ENCODE measurements around the gene KIRREL3. TPM values are rescaled to one million over a fixed set of nuclear protein-coding genes. Genes with fewer than 3 reads are reported as not detected.

Gene KIRREL3
- total and polyA plus RNA-seq, 4 donors = 0.02 to 0.71 (median 0.15) TPM; not detected in 1

DNA sequence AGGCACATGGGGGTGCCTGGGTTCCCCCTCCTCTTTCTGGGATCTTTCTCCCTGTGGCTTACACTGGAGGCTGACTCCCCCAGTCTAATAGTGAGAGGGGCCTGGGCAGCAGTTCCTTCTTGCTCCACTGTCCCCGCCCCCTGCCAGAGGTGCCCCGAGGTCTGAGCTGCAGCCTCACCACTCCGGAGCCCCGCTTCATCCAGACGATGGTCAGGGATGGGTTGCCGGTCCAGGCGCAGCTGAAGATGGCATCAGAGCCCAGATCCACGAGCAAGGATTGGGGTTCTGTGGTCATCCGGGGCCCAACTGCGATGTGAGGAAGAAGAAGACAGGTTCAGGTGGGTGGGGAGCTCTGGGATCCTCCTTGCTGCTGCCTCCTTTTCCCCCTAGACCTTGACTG lies 554.0 kb downstream of the KIRREL3 start:
- H3K36me3 ChIP-seq (ENCODE audit: control insufficient read depth in 4 of 4, insufficient read depth in 4 of 4, low read length in 4 of 4) = no peaks in the 10 kb centered on the region
- WGBS, 2 donors = 83 to 95% methylated on average over 10 of the region's 10 CpGs
- peaks cover 0 to 5% (median 2%) of the 10 kb centered on the region in 3 donors for H3K27me3 ChIP-seq (ENCODE audit: control insufficient read depth in 3 of 3, insufficient read depth in 3 of 3, low read length in 2 of 3)
- ATAC-seq (ENCODE audit: insufficient read depth, low FRiP score) (no peak), DNase-seq (no peak)
- no peak overlapping the region for H3K27ac ChIP-seq (ENCODE audit: low read depth in 1 of 2, low read length in 1 of 2)
- peaks cover 0 to 8% (median under 1%) of the 10 kb centered on the region in 5 donors for H3K4me1 ChIP-seq (ENCODE audit: control insufficient read depth in 5 of 5, insufficient read depth in 5 of 5, low read length in 5 of 5)
- H3K4me3 ChIP-seq = no peak overlapping the region
- TF ChIP-seq CTCF (IDR thresholded peaks at IDR 0.05; ENCODE audit: control extremely low read depth, extremely low read depth) = no peak
- H3K9ac ChIP-seq (ENCODE audit: insufficient read depth in 1 of 2, low read length in 2 of 2) = no peak overlapping the region
- H3K9me3 ChIP-seq (ENCODE audit: control insufficient read depth in 4 of 4, insufficient read depth in 3 of 4, low read length in 3 of 4) = peaks cover 0 to 2% (median 0%) of the 10 kb centered on the region in 4 donors

DNA sequence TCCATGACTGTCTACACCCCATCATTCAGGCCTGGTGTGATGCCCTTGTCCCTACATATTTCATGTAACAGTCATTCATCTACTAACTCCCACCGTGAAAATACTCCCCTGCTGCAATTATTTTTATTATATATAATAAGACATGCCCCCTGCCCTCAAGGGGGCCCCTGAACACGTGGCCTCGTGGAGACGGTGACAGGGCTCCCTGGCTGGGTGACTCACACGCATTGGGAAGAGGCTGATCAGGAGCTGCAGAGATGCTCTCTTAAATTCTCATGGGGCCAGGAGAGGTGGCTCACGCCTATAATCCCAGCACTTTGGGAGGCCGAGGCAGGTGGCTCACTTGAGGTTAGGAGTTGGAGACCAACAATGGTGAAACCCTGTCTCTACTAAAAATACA lies 556.5 kb downstream of the KIRREL3 start:
- H3K9me3 ChIP-seq (ENCODE audit: control insufficient read depth in 4 of 4, insufficient read depth in 3 of 4, low read length in 3 of 4) = no peaks in the 10 kb centered on the region
- H3K27me3 ChIP-seq (ENCODE audit: control insufficient read depth in 3 of 3, insufficient read depth in 3 of 3, low read length in 2 of 3) = peaks cover 0 to 2% (median 0%) of the 10 kb centered on the region in 3 donors
- H3K27ac ChIP-seq (ENCODE audit: low read depth in 1 of 2, low read length in 1 of 2) = no peak overlapping the region
- TF ChIP-seq CTCF (IDR thresholded peaks at IDR 0.05; ENCODE audit: control extremely low read depth, extremely low read depth) = no peak
- H3K4me3 ChIP-seq = no peak overlapping the region
- DNase-seq (no peak), ATAC-seq (ENCODE audit: insufficient read depth, low FRiP score) (no peak)
- 79 to 87% methylated on average over 7 of the region's 7 CpGs for WGBS, 2 donors
- no peak overlapping the region for H3K9ac ChIP-seq (ENCODE audit: insufficient read depth in 1 of 2, low read length in 2 of 2)
- H3K4me1 ChIP-seq (ENCODE audit: control insufficient read depth in 5 of 5, insufficient read depth in 5 of 5, low read length in 5 of 5) = peaks cover 0 to 5% (median 2%) of the 10 kb centered on the region in 5 donors
- no peaks in the 10 kb centered on the region for H3K36me3 ChIP-seq (ENCODE audit: control insufficient read depth in 4 of 4, insufficient read depth in 4 of 4, low read length in 4 of 4)

DNA sequence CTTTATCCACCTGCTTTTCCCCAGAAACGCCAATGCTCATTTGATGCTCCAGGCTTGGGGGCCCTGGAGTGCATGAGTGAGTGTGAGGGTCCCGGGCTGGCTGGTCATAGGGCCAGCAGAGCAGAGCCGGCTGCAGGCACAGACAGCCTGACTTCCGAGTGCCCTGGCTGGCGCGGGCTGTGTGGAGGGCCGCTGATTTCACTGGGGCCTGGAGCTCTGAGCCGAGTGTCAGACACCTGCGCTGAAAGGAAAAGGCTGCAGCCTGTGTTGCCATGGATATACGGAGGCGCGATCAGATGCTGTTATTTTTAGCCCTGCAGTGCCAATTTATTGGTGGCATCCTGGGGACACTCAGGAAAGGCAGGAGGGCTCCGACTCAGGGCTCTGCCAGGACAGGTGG lies 557.5 kb downstream of the KIRREL3 start:
- 63 to 75% methylated on average over 13 of the region's 13 CpGs for WGBS, 2 donors

More for the DNA sequence above, 557.5 kb downstream of the KIRREL3 start:
- no peak for TF ChIP-seq CTCF (IDR thresholded peaks at IDR 0.05; ENCODE audit: control extremely low read depth, extremely low read depth)
- no peaks in the 10 kb centered on the region for H3K36me3 ChIP-seq (ENCODE audit: control insufficient read depth in 4 of 4, insufficient read depth in 4 of 4, low read length in 4 of 4)
- ATAC-seq (ENCODE audit: insufficient read depth, low FRiP score) (no peak), DNase-seq (no peak)
- no peak overlapping the region for H3K27ac ChIP-seq (ENCODE audit: low read depth in 1 of 2, low read length in 1 of 2)
- H3K9ac ChIP-seq (ENCODE audit: insufficient read depth in 1 of 2, low read length in 2 of 2) = no peak overlapping the region
- peaks cover 0 to 12% (median 3%) of the 10 kb centered on the region in 5 donors for H3K4me1 ChIP-seq (ENCODE audit: control insufficient read depth in 5 of 5, insufficient read depth in 5 of 5, low read length in 5 of 5)
- no peaks in the 10 kb centered on the region for H3K9me3 ChIP-seq (ENCODE audit: control insufficient read depth in 4 of 4, insufficient read depth in 3 of 4, low read length in 3 of 4)
- peaks cover 0 to 2% (median 0%) of the 10 kb centered on the region in 3 donors for H3K27me3 ChIP-seq (ENCODE audit: control insufficient read depth in 3 of 3, insufficient read depth in 3 of 3, low read length in 2 of 3)
- H3K4me3 ChIP-seq = no peak overlapping the region
